Peyer's patch (tissue), 4 donors: ENCODE data around the gene PTGES.

ENCODE experiments used
- POLR2A ChIP-seq, 2 donors: fragments of 450-650 bp; IDR thresholded peaks; one replicate each; pipeline ENCODE4 v1.5.1; 2017; ENCODE audit warnings: antibody characterized with exemption in 2 of 2, mild to moderate bottlenecking in 2 of 2, moderate library complexity in 2 of 2
- TF ChIP-seq, protein P1 (sequence below), 6 experiments: fragments of 450-650 bp in 4 of 6; fragments of 200-600 bp in 2 of 6; sonication (generic) in 1 of 6; IDR thresholded peaks; one replicate each; pipeline ENCODE4 v1.5.1; 2017 to 2019; ENCODE audit warnings: antibody characterized with exemption in 6 of 6, mild to moderate bottlenecking in 3 of 6, moderate library complexity in 1 of 6

DNA sequence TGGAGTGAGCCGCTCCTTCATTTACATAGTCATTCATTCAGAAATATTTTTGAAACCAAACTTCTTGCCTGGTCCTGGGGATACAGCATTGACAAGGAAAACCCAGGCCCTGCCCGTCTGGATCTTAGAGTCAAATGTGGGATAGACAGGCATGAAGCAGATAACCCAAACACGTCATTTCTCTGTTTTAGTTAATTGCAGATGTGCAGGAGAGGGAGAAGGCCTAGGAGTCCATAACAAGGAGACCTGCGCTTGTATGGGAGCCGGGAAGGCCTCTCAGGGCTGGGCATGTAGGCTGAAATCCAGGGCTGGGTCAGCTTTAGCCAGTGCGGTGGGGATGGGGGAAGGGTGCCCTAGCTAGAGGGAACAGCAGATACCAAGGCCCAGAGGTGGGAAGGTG, 44.0 kb downstream of the PTGES start:
- TF ChIP-seq, protein P1, sequence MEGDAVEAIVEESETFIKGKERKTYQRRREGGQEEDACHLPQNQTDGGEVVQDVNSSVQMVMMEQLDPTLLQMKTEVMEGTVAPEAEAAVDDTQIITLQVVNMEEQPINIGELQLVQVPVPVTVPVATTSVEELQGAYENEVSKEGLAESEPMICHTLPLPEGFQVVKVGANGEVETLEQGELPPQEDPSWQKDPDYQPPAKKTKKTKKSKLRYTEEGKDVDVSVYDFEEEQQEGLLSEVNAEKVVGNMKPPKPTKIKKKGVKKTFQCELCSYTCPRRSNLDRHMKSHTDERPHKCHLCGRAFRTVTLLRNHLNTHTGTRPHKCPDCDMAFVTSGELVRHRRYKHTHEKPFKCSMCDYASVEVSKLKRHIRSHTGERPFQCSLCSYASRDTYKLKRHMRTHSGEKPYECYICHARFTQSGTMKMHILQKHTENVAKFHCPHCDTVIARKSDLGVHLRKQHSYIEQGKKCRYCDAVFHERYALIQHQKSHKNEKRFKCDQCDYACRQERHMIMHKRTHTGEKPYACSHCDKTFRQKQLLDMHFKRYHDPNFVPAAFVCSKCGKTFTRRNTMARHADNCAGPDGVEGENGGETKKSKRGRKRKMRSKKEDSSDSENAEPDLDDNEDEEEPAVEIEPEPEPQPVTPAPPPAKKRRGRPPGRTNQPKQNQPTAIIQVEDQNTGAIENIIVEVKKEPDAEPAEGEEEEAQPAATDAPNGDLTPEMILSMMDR (IDR thresholded peaks at IDR 0.05): no peak
- no peak for TF ChIP-seq POLR2A (IDR thresholded peaks at IDR 0.05)
